Right atrium auricular region (tissue), 2 donors: ENCODE data around the gene SOX18. TPM values are rescaled to one million over a fixed set of nuclear protein-coding genes. Genes with fewer than 3 reads are reported as not detected.
"Not testable (repeated sequence)": the region's sequence is repeated elsewhere in the genome, so short reads cannot be mapped to it uniquely, and the experiment has no call there.

ENCODE experiments used
- DNase-seq: peaks from one replicate; pipeline ENCODE4 v3.0.0-alpha.2; 2019; ENCODE audit warnings: low spot score
- H3K27ac ChIP-seq, 2 donors: fragments of 200-600 bp; sonication (generic); 1 replicate in 1 of 2; 2 replicates in 1 of 2; pipeline ENCODE4 v1.5.1; 2016 to 2019
- H3K27me3 ChIP-seq, 2 donors: fragments of 200-600 bp; sonication (generic); one replicate each; pipeline versions ENCODE4 v1.5.1 to v1.6.0; 2017 to 2019
- H3K36me3 ChIP-seq: fragments of 200-600 bp; sonication (generic); one replicate; pipeline ENCODE4 v1.5.1; 2016
- H3K4me1 ChIP-seq, 2 donors: fragments of 200-600 bp; sonication (generic); one replicate each; pipeline versions ENCODE4 v1.5.1 to v1.6.0; 2017 to 2019
- H3K4me3 ChIP-seq, 2 donors: fragments of 200-600 bp; sonication (generic); 1 replicate in 1 of 2; 2 replicates in 1 of 2; pipeline ENCODE4 v1.5.1; 2017 to 2019; ENCODE audit warnings: mild to moderate bottlenecking in 1 of 2, moderate library complexity in 1 of 2
- H3K9me3 ChIP-seq, 2 donors: fragments of 200-600 bp; sonication (generic); one replicate each; pipeline ENCODE4 v1.5.1; 2019
- total RNA-seq, 2 donors: library from RNA; depleted of rRNA; stranded (reverse); fragments of >200 nt; gene quantifications; one replicate each; pipeline ENCODE4 v1.1.0, GENCODE V29; 2016
- TF ChIP-seq, protein P1 (sequence below), 2 donors: fragments of 200-600 bp; sonication (generic); IDR thresholded peaks; one replicate each; pipeline ENCODE4 v1.5.1; 2019; ENCODE audit warnings: antibody characterized with exemption in 2 of 2

The SOX18 gene
- total RNA-seq, 2 donors from 2014 or later, result 15.1 to 17.2 TPM

DNA sequence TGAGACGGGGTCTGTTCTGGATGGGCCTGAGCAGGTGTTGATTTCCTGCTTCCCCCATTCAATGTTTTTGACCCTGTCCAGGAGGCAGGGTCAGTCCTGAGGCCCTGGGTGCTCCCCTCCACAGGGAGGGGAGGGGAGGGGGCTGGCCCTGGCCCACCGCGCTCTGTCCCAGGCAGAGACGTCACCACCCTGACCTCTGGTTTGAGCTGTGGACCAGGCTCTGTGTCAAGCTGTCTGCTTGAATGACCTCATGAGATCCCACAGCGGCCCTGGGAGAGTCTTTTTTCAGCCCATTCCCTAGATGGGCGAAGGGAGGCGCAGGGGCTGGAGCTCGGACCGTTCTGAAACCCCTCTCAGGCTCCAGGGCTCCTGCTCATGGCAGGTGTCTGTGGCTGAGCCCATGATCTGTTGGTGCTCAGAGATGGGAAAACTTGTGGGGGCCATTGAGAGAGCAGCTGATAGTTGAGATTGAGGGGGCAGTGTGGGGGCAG, 43.6 kb upstream of the SOX18 start:
- Histone ChIP-seq H3K4me3 (no peak overlapping the region), H3K36me3 (no peaks in the 10 kb centered on the region), H3K27ac (no peak overlapping the region), H3K27me3 (no peaks in the 10 kb centered on the region), H3K9me3 (no peaks in the 10 kb centered on the region), H3K4me1 (no peaks in the 10 kb centered on the region)
- no peak for DNase-seq
- TF ChIP-seq, protein P1, sequence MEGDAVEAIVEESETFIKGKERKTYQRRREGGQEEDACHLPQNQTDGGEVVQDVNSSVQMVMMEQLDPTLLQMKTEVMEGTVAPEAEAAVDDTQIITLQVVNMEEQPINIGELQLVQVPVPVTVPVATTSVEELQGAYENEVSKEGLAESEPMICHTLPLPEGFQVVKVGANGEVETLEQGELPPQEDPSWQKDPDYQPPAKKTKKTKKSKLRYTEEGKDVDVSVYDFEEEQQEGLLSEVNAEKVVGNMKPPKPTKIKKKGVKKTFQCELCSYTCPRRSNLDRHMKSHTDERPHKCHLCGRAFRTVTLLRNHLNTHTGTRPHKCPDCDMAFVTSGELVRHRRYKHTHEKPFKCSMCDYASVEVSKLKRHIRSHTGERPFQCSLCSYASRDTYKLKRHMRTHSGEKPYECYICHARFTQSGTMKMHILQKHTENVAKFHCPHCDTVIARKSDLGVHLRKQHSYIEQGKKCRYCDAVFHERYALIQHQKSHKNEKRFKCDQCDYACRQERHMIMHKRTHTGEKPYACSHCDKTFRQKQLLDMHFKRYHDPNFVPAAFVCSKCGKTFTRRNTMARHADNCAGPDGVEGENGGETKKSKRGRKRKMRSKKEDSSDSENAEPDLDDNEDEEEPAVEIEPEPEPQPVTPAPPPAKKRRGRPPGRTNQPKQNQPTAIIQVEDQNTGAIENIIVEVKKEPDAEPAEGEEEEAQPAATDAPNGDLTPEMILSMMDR (IDR thresholded peaks at IDR 0.05), result no peak

DNA sequence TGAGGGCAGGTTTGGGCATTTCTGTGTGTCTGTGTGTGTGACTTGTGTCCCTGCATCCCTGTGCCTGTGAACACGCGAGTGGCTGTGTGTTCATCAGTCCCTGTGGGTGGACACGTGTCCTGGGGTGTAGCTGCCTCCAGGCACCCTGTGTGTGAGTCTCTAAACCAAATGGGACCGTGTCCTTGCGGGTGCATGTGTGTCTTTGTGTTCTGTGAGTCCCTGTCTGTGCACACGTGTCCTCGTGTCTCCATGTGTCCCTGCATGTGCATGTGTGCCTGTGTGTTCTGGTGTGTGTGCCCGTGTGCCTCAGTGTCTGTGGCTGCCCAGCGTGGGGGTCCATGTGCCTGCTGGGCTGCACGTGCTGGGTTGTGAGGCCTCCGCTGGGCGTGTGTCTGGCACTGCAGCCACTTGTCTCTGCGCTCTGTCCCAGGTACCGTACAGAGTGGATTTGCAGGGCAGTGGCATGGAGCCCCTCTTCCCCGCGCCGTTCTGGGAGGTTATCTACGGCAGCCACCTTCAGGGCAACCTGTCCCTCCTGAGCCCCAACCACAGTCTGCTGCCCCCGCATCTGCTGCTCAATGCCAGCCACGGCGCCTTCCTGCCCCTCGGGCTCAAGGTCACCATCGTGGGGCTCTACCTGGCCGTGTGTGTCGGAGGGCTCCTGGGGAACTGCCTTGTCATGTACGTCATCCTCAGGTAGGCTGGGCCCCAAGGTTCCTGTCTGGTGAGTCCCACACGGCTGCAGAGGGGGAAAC, 43.0 kb upstream of the SOX18 start:
- Histone ChIP-seq H3K27ac (no peak overlapping the region), H3K27me3 (no peaks in the 10 kb centered on the region), H3K36me3 (no peaks in the 10 kb centered on the region), H3K4me1 (no peaks in the 10 kb centered on the region), H3K4me3 (no peak overlapping the region), H3K9me3 (no peaks in the 10 kb centered on the region)
- TF ChIP-seq, protein P1 (IDR thresholded peaks at IDR 0.05), result no peak
- DNase-seq, result no peak

DNA sequence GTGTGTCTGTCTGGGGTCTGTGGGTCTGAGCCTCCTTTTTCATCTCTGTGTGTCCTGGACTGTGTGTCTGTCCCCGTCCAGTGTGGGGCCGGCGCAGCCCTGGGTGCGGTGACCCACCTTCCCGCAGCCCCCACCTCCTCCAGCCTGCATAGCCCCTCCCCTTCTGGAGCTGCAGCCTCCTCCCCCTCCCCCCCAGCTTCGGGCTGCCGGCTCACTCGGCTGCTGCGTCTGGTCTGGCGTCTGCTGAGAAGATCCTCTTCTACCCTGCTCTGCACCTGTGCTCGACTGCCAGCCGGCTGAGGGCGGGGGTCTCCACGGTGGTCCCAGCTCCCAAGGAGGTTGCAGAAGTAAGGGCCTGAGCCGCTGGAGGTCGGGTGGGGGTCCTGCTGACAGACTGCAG, 42.3 kb upstream of the SOX18 start:
- TF ChIP-seq, protein P1 (IDR thresholded peaks at IDR 0.05), result no peak

DNA sequence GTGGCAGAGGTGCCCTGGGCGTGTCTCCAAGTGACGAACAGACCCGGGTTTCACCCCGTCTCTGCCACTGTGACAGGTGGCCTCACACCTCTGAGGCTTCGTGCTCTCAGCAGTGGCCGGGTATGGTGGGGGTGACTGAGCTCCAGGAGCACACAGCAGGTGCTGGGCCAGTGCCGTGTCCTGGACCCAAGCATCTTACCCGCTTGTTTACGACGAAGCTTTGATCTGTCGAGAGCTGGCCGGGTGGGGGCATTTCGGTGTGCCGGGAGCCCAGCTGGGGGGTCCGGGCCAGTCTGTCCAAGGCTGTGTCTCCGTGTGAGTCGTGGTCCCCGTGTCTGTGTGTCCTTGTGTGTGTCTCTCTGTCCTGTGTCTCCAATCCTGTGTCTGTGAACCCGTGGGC, 41.9 kb upstream of the SOX18 start:
- Histone ChIP-seq H3K27ac (no peak overlapping the region), H3K9me3 (no peaks in the 10 kb centered on the region), H3K27me3 (no peaks in the 10 kb centered on the region), H3K4me3 (no peak overlapping the region), H3K36me3 (no peaks in the 10 kb centered on the region), H3K4me1 (no peaks in the 10 kb centered on the region)
- no peak for DNase-seq
- TF ChIP-seq, protein P1 (IDR thresholded peaks at IDR 0.05), result no peak

More for the DNA sequence above, 42.3 kb upstream of the SOX18 start:
- Histone ChIP-seq H3K27me3 (no peaks in the 10 kb centered on the region), H3K4me3 (no peak overlapping the region), H3K9me3 (no peaks in the 10 kb centered on the region), H3K27ac (no peak overlapping the region), H3K36me3 (no peaks in the 10 kb centered on the region), H3K4me1 (no peaks in the 10 kb centered on the region)
- no peak for DNase-seq

DNA sequence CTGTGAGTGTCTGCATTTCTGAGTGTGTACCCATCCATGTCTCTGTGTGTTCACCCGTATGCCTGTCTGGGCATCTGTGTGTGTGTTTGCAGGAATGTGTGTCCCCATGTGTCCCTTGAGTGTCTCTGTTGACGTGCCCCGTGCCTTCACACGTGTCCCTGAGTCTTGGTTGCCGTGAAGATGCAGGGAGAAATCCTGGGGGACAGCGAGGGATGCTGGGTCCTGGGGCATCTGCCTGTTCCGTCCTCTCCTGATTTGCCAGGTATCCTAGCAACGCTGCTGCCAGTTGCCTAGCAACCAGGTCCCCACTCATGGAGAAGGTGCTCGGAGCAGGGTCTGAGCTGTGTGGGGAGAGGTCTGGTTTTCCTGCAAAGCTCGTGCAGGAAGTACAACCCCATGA, 40.7 kb upstream of the SOX18 start:
- DNase-seq, result no peak
- no peaks in the 10 kb centered on the region for H3K4me1 ChIP-seq
- no peak overlapping the region for H3K4me3 ChIP-seq
- H3K27ac ChIP-seq, result no peak overlapping the region
- TF ChIP-seq, protein P1 (IDR thresholded peaks at IDR 0.05), result no peak
- H3K36me3 ChIP-seq, result no peaks in the 10 kb centered on the region
- H3K27me3 ChIP-seq, result no peaks in the 10 kb centered on the region
- no peaks in the 10 kb centered on the region for H3K9me3 ChIP-seq

DNA sequence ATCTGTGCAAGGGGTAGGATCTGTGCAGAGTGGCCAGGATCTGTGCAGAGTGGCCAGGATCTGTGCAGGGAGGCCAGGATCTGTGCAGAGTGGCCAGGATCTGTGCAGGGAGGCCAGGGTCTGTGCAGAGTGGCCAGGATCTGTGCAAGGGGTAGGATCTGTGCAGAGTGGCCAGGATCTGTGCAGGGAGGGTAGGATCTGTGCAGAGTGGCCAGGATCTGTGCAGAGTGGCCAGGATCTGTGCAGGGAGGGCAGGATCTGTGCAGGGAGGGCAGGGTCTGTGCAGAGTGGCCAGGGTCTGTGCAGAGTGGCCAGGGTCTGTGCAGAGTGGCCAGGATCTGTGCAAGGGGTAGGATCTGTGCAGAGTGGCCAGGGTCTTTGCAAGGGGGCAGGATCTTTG, 39.1 kb upstream of the SOX18 start:
- DNase-seq, H3K27me3 ChIP-seq, H3K4me3 ChIP-seq: not testable (repeated sequence)

DNA sequence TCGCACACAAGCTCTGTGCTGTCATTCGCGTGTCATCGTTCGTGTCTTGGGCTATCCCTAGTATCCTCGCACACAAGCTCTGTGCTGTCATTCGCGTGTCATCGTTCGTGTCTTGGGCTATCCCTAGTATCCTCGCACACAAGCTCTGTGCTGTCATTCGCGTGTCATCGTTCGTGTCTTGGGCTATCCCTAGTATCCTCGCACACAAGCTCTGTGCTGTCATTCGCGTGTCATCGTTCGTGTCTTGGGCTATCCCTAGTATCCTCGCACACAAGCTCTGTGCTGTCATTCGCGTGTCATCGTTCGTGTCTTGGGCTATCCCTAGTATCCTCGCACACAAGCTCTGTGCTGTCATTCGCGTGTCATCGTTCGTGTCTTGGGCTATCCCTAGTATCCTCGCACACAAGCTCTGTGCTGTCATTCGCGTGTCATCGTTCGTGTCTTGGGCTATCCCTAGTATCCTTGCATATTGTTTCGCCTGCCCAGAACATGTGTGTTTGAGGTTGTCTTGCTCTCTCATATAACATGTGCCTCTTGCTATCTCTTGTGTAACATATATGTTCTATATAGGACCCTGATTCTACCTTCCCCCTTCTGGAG, 37.9 kb upstream of the SOX18 start:
- H3K9me3 ChIP-seq, H3K36me3 ChIP-seq, H3K4me3 ChIP-seq, H3K27me3 ChIP-seq, H3K27ac ChIP-seq, DNase-seq: not testable (repeated sequence)
- H3K4me1 ChIP-seq, result peaks cover 0 to 23% of the 10 kb centered on the region in 2 donors

More for the DNA sequence above, 39.1 kb upstream of the SOX18 start:
- not testable (repeated sequence) for H3K9me3 ChIP-seq, H3K27ac ChIP-seq, H3K36me3 ChIP-seq
- H3K4me1 ChIP-seq, result peaks cover 0 to 12% of the 10 kb centered on the region in 2 donors
